ENCODE results near the gene CHTF18. TPM values are rescaled to one million over a fixed set of nuclear protein-coding genes. Genes with fewer than 3 reads are reported as not detected.

The CHTF18 gene
- total and polyA plus RNA-seq, 2 of the 4 experiments (the other 2 are of a cell fraction), result 3.2 to 21.4 TPM

GRCh38 chr16:789191-789850 is 901 bp downstream of the CHTF18 start:
- Histone ChIP-seq H2BK5ac (ENCODE audit: low read depth, low read length, poor library complexity, severe bottlenecking) (no peak overlapping the region), H3K9me3 (ENCODE audit: control insufficient read depth, insufficient read depth, low read length) (no peaks in the 10 kb centered on the region), H3K56ac (ENCODE audit: extremely low read depth, insufficient read depth, low read length) (no peak overlapping the region), H3K18ac (ENCODE audit: low read depth, low read length) (no peak overlapping the region), H3K9ac (ENCODE audit: low read depth, low read length) (no peak overlapping the region), H3K27me3 (ENCODE audit: control insufficient read depth, insufficient read depth, low read length) (no peaks in the 10 kb centered on the region), H2BK20ac (ENCODE audit: low read depth, low read length) (no peak overlapping the region), H4K5ac (ENCODE audit: low read depth, low read length) (no peak overlapping the region), H3K4ac (ENCODE audit: low read depth, low read length) (no peak overlapping the region), H2AK9ac (replicated peaks; ENCODE audit: low read depth, low read length, poor library complexity) (peak overlapping the region; percentile 55), H3K14ac (replicated peaks; ENCODE audit: low read depth, low read length) (no peak overlapping the region), H4K20me1 (ENCODE audit: insufficient read depth, low read length) (peaks cover 25% of the 10 kb centered on the region), H3K23ac (ENCODE audit: low read depth, low read length) (no peak overlapping the region), H3K4me2 (ENCODE audit: low read depth, low read length) (peak overlapping the region; percentile 67), H3K27ac (ENCODE audit: insufficient read depth, low read length) (no peak overlapping the region; the same call in 1 of the 2 replicates), H2AK5ac (ENCODE audit: low read depth, low read length) (no peak overlapping the region), H4K8ac (ENCODE audit: low read depth in 2 of 2, low read length in 2 of 2) (no peak overlapping the region), H3K4me3 (ENCODE audit: insufficient read depth, low read depth, low read length) (peak overlapping the region; percentile 78), H3K4me1 (ENCODE audit: control insufficient read depth, insufficient read depth, low read length) (peaks cover 11% of the 10 kb centered on the region; the same call in 1 of the 2 replicates), H2AFZ (replicated peaks; ENCODE audit: low read length, poor library complexity) (peak overlapping the region; percentile 93), H3K79me1 (ENCODE audit: low read depth in 1 of 2, low read length in 2 of 2) (peaks cover 4 to 35% of the 10 kb centered on the region in 2 experiments; a peak in 2 of 4 replicates), H3K36me3 (ENCODE audit: control insufficient read depth, insufficient read depth, low read length) (peaks cover 18% of the 10 kb centered on the region), H3K9me1 (ENCODE audit: insufficient read depth, low read length) (no peaks in the 10 kb centered on the region), H4K91ac (ENCODE audit: insufficient read depth, low read depth, low read length) (no peak overlapping the region), H2BK15ac (ENCODE audit: low read depth, low read length) (no peak overlapping the region), H2BK120ac (ENCODE audit: low read depth, low read length) (no peak overlapping the region)
- 79% methylated on average over 15 of the region's 33 CpGs; no CpG with 5 or more reads in 1 of the 2 experiments for WGBS, 2 experiments (ENCODE audit: extremely low coverage in 2 of 2, insufficient read length in 1 of 2)
- dilution Hi-C loops (cut with HindIII; ENCODE audit: low sequenced_read_pairs, unreplicated experiment) (no loop called here), intact Hi-C loops (cut with micrococcal nuclease) (loop anchor here (2.0 to 5.0 kb wide), 3 partner anchors 47 to 77 kb away; partner anchors contain the start of genes CCDC78, CIAO3 and HAGHL), in situ Hi-C loops (cut with MboI; ENCODE audit: low sequenced_read_pairs) (loop anchor here (5.0 kb wide), 1 partner anchor 77 kb away; no protein-coding TSS in a partner anchor)
- TF ChIP-seq, protein P1, sequence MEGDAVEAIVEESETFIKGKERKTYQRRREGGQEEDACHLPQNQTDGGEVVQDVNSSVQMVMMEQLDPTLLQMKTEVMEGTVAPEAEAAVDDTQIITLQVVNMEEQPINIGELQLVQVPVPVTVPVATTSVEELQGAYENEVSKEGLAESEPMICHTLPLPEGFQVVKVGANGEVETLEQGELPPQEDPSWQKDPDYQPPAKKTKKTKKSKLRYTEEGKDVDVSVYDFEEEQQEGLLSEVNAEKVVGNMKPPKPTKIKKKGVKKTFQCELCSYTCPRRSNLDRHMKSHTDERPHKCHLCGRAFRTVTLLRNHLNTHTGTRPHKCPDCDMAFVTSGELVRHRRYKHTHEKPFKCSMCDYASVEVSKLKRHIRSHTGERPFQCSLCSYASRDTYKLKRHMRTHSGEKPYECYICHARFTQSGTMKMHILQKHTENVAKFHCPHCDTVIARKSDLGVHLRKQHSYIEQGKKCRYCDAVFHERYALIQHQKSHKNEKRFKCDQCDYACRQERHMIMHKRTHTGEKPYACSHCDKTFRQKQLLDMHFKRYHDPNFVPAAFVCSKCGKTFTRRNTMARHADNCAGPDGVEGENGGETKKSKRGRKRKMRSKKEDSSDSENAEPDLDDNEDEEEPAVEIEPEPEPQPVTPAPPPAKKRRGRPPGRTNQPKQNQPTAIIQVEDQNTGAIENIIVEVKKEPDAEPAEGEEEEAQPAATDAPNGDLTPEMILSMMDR (conservative IDR thresholded peaks at IDR 0.05; ENCODE audit: low read depth, low read length), result no peak
- TF ChIP-seq FOS (IDR thresholded peaks at IDR 0.05; ENCODE audit: low read depth, low read length), result no peak
- no peak for TF ChIP-seq NFE2L2 (IDR thresholded peaks at IDR 0.05; ENCODE audit: low read depth, low read length)
- TF ChIP-seq RAD21 (IDR thresholded peaks at IDR 0.05; ENCODE audit: low read length), result no peak
- POLR2A ChIA-PET (ENCODE audit: unreplicated experiment), result no interaction called here
- DNase-seq (no peak), ATAC-seq (ENCODE audit: low read depth) (no peak)
- CTCF ChIA-PET, result no interaction called here
- no TSS peak for BruUV-seq (replicated peaks)
